ENCODE results near the gene HSPA4. TPM values are rescaled to one million over a fixed set of nuclear protein-coding genes. Genes with fewer than 3 reads are reported as not detected.

Gene HSPA4
- total RNA-seq, 1 experiment from 2014 or later, result 237 TPM

DNA sequence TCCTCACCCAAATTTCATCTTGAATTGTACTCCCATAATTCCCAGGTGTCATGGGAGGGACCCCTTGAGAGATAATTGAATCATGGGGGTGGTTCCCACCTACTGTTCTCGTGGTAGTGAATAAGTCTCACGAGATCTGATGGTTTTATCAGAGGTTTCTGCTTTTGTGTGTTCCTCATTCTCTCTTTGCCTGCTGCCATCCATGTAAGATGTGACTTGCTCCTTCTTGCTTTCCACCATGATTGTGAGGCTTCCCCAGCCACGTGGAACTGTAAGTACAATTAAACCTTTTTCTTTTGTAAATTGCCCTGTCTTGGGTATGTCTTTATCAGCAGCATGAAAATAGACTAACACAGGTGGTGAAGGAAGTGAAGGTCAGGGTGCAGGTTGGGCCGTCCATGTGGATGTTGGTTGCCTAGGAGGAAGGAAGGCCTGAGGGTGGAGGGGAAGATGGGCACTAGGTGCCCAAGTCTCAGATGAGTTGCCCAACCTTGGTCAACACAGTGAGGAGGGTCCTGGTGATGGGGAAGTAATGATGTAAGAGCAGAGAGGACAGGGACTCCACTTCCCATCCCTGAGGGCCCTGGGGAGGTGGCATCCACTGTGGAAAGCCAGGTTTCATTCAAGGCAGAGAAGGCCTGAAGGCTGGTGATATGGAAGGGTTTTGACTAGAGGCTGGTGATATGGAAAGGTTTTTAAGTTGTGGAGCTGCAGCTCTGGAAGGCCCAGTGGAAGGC, 92.6 kb downstream of the HSPA4 start:
- Mint-ChIP-seq H3K9me3 (ENCODE audit: unreplicated experiment) (peaks cover 16% of the 10 kb centered on the region), H3K4me1 (ENCODE audit: low read depth, unreplicated experiment) (no peaks in the 10 kb centered on the region), H3K36me3 (ENCODE audit: insufficient read depth, unreplicated experiment) (no peaks in the 10 kb centered on the region), H3K27me3 (ENCODE audit: insufficient read depth, unreplicated experiment) (peaks cover 5% of the 10 kb centered on the region), H3K4me3 (ENCODE audit: unreplicated experiment) (no peak overlapping the region), H3K27ac (ENCODE audit: unreplicated experiment) (no peak overlapping the region)
- BruUV-seq (replicated peaks), result no TSS peak
- H3K9me3 ChIP-seq, result no peaks in the 10 kb centered on the region
- no peak overlapping the region for H3K4me3 ChIP-seq (ENCODE audit: low read depth, low read length)
- TF ChIP-seq, protein P1, sequence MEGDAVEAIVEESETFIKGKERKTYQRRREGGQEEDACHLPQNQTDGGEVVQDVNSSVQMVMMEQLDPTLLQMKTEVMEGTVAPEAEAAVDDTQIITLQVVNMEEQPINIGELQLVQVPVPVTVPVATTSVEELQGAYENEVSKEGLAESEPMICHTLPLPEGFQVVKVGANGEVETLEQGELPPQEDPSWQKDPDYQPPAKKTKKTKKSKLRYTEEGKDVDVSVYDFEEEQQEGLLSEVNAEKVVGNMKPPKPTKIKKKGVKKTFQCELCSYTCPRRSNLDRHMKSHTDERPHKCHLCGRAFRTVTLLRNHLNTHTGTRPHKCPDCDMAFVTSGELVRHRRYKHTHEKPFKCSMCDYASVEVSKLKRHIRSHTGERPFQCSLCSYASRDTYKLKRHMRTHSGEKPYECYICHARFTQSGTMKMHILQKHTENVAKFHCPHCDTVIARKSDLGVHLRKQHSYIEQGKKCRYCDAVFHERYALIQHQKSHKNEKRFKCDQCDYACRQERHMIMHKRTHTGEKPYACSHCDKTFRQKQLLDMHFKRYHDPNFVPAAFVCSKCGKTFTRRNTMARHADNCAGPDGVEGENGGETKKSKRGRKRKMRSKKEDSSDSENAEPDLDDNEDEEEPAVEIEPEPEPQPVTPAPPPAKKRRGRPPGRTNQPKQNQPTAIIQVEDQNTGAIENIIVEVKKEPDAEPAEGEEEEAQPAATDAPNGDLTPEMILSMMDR (IDR thresholded peaks at IDR 0.05; ENCODE audit: insufficient read depth in 1 of 2, low read depth in 1 of 2, low read length in 1 of 2, severe bottlenecking in 1 of 2, unreplicated experiment in 1 of 2), result no peak
- DNase-seq, result no peak
- CTCF ChIA-PET, result no interaction called here
- POLR2A ChIA-PET, result no interaction called here
- intact Hi-C loops (cut with micrococcal nuclease; ENCODE audit: unreplicated experiment), result no loop called here
- no peaks in the 10 kb centered on the region for H3K4me1 ChIP-seq
- no peaks in the 10 kb centered on the region for H3K27me3 ChIP-seq (replicated peaks; ENCODE audit: control insufficient read depth, insufficient read depth, low read length)
- no peaks in the 10 kb centered on the region for H3K36me3 ChIP-seq (ENCODE audit: control insufficient read depth, insufficient read depth, low read length)

DNA sequence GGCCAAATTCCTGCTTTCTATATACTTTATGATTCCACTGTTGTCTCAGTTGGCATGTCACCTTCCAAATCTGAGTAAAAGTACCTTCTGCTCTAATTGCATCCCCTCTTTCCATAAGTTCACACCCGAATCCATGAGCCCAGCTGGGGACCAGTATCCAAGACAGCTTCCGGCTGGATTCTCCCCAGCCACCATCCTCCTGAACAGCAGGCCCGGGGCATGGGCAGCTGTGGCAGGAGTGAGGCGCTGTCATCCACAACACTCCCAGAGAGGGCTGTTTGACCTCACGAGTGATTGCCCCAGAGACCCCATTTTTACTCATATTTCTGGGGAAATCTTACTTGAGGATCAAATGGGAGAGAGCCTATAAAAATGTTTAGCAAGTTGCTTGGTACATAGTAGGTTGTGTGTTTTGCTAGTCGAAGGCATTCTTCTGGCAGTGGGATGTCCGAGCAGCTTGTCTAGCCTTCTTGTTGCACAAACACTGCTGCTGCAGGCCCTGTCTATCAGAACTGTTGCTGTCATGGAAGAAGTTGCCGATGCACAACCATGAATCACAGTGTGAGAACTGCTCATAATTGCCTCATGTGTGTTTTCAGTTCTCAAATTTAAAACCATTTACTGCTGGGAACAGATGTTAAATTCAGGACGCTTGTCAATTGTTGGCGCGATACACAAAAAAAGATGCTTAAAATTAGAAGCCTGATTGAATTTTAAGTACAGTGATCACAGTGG, 93.8 kb downstream of the HSPA4 start:
- Mint-ChIP-seq H3K27ac (ENCODE audit: unreplicated experiment) (no peak overlapping the region), H3K4me1 (ENCODE audit: low read depth, unreplicated experiment) (no peaks in the 10 kb centered on the region), H3K36me3 (ENCODE audit: insufficient read depth, unreplicated experiment) (no peaks in the 10 kb centered on the region), H3K4me3 (ENCODE audit: unreplicated experiment) (no peak overlapping the region), H3K27me3 (ENCODE audit: insufficient read depth, unreplicated experiment) (no peaks in the 10 kb centered on the region), H3K9me3 (ENCODE audit: unreplicated experiment) (peaks cover 16% of the 10 kb centered on the region)
- no TSS peak for BruUV-seq (replicated peaks)
- H3K36me3 ChIP-seq (ENCODE audit: control insufficient read depth, insufficient read depth, low read length), result no peaks in the 10 kb centered on the region
- TF ChIP-seq, protein P1 (IDR thresholded peaks at IDR 0.05; ENCODE audit: insufficient read depth in 1 of 2, low read depth in 1 of 2, low read length in 1 of 2, severe bottlenecking in 1 of 2, unreplicated experiment in 1 of 2), result no peak
- H3K4me1 ChIP-seq, result no peaks in the 10 kb centered on the region
- H3K9me3 ChIP-seq, result no peaks in the 10 kb centered on the region
- H3K27me3 ChIP-seq (replicated peaks; ENCODE audit: control insufficient read depth, insufficient read depth, low read length), result no peaks in the 10 kb centered on the region
- no peak overlapping the region for H3K4me3 ChIP-seq (ENCODE audit: low read depth, low read length)
- POLR2A ChIA-PET, result no interaction called here
- intact Hi-C loops (cut with micrococcal nuclease; ENCODE audit: unreplicated experiment), result no loop called here
- CTCF ChIA-PET, result no interaction called here
- DNase-seq, result no peak

DNA sequence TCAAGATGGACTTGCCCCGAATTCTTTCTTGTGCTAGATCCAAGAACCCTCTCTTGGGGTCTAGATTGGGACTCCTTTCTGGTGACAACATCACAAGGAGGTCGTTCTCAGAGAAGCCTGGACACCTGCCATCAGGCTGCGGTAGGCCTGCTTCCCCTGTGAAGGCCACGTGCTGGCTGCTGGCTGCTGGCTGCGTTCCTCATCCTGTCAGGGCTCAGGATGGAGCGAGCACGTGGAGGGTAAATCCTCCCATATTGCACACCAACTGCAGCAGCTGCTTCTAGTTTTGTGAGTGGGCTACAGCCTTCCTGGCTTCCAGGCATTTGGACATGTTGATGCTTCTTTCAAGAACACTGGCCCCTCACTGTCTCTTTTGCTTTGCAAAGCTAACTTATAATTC, 95.6 kb downstream of the HSPA4 start:
- H3K27ac Mint-ChIP-seq (ENCODE audit: unreplicated experiment), result no peak overlapping the region
- Histone ChIP-seq H3K4me3 (ENCODE audit: low read depth, low read length) (no peak overlapping the region), H3K9me3 (no peaks in the 10 kb centered on the region), H3K27me3 (replicated peaks; ENCODE audit: control insufficient read depth, insufficient read depth, low read length) (no peaks in the 10 kb centered on the region), H3K4me1 (no peaks in the 10 kb centered on the region), H3K36me3 (ENCODE audit: control insufficient read depth, insufficient read depth, low read length) (no peaks in the 10 kb centered on the region)
- no peak overlapping the region for H3K4me3 Mint-ChIP-seq (ENCODE audit: unreplicated experiment)
- ChIA-PET CTCF (no interaction called here), POLR2A (no interaction called here)
- TF ChIP-seq, protein P1 (IDR thresholded peaks at IDR 0.05; ENCODE audit: insufficient read depth in 1 of 2, low read depth in 1 of 2, low read length in 1 of 2, severe bottlenecking in 1 of 2, unreplicated experiment in 1 of 2), result no peak
- intact Hi-C loops (cut with micrococcal nuclease; ENCODE audit: unreplicated experiment), result no loop called here
- H3K4me1 Mint-ChIP-seq (ENCODE audit: low read depth, unreplicated experiment), result no peaks in the 10 kb centered on the region
- H3K36me3 Mint-ChIP-seq (ENCODE audit: insufficient read depth, unreplicated experiment), result no peaks in the 10 kb centered on the region
- H3K9me3 Mint-ChIP-seq (ENCODE audit: unreplicated experiment), result peaks cover 16% of the 10 kb centered on the region
- BruUV-seq (replicated peaks), result no TSS peak
- DNase-seq, result no peak
- H3K27me3 Mint-ChIP-seq (ENCODE audit: insufficient read depth, unreplicated experiment), result no peaks in the 10 kb centered on the region

Data from Caco-2 (cell line).